ENCODE measurements around the gene SLC28A3.

SLC28A3 gene

DNA sequence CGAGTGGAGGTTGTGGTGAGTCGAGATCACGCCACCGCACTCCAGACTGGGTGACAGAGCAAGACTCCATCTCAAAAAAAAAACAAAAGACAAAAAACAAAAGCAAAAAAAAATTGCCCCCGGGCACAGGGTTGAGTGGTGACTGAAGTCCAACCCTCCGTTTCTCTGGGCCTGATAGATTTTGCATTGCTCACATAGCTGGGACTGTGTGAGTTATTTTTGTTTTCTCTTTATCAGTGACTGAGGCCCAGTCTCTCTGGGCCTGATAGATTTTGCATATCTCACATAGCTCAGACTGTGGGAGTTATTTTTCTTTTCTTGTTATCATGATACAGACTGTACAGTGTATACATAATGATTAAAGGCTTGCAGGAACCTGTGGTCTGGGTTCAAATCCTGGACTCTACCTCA is 2.6 kb upstream of the SLC28A3 start:
- DNase-seq (ENCODE audit: low read depth, low spot score) = peak; percentile 83

DNA sequence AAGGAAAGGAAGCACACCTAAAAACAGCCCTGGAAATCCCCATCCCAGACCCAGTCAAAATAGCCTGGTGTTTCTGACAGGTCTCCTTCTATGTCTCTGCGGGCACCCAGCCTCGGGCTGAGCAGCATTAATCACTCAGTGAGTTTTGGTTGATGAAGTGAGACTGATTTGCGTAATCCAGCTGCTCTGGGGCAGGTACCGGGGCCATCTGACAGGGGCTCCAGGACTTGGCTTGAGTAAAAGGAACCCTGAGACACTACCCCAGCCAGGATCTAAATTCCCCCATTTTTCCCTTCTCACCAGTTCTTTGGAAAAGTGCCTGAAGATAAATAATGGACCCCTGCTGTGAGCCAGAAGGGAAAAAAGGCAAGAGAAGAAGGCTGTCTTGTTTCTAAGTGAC is 596 bp downstream of the SLC28A3 start:
- DNase-seq (ENCODE audit: low read depth, low spot score) = peak; percentile 48

DNA sequence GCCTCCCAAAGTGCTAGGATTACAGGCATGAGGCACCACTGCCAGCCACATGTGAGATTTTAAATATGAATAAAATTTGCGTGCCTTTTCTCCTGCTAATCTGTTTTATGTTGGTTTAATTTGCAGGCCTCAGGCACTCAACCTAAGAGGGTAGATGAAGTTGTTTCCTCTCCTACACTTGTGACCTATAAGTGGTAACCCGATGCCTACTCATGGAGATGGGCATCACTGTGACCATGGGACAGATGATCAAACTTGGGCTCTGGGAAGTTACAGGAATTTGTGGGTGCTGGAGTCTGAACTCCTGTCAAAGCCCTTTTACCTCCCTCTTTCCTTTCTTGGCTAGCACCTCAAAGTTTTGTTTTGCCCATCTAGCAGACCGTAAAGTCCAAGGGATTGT is 1.1 kb downstream of the SLC28A3 start:
- no peak for DNase-seq (ENCODE audit: low read depth, low spot score)

DNA sequence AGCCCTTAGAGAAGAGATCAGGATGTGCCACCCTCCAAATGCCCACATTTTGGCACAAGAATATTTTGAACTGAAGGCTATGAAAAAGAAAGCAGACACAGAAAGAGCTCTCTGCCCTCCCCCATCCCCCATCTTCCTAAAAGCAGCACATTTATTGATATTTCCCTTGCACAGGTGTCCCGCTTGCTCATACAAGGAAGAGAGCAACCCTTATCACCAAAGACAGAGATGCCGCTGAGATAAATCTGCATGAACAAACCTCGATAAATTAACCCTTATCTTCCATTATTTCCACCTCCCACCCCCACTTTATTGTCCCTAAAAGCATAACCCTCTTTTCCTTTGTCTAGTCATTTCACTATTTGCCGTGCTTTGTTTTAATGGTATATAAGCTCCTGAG is 1.8 kb downstream of the SLC28A3 start:
- DNase-seq (ENCODE audit: low read depth, low spot score) = no peak

DNA sequence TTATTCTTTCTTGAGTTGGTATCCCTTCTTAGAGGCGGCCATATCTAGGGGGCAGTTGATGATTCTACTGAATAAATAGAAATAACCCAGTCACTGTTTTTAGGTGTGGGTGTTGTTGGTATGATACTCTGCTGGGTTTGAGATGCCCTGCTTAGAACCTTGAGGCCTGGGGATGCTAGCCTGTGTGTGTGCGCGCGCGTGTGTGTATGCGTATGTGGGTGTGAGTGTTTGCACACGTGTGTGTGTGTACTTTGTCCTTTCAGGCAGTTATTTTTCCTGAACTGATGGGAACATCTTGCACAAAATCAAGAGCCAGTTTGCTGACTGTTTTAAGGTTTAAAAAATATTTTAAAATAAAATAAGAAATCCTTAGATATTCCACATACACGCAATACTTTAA is 3.3 kb downstream of the SLC28A3 start:
- DNase-seq (ENCODE audit: low read depth, low spot score) = no peak

DNA sequence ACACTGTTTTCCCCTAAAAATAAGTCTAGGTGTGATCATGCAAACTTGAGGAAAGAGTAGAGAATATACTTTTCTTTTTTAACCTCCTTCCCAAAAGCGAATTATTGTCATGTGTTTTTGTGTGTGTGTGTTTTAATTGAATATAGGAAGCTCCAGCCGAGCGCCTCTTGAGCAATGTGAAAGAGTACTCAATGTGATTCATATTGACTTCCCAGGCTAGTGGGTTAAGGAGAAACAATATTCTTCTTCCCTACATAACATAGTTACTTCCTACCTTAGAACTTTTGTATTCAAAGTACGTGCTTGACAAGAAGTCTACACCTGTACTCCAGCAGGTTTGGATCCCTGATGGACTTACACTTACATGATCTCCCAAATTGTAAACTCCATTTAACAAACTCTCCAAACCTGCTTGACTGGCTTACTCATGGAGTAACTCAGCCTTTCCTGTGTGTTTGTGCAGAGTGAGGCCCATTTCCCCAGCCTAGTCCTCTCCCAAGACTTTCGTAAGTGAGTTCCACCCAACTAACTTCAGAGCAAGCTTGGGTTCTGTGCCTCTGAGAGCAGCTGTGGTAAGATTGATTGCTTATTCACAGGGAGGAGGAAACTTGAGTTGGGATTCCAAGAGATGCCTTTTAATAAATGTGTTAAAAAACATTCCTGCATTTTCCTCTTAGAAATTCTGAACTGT is 9.3 kb downstream of the SLC28A3 start:
- no peak for DNase-seq (ENCODE audit: low read depth, low spot score)

DNA sequence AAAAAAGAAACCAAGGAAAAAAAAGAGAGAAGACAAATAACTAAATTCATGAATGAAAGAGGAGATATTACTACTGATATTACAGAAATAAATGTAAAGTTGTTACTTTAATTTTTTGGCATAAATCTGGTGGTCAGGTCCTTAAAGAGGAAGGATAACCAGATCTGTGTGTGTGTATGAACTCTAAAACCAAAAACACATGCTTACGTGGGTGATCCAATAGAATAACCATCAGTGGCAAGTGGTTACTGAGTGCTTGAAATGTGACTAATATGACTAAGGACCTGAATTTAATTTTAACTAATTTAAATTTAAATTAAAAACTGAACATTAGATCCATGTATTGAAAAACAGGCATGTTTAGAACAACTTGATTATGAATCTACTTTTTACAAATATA is 10.3 kb downstream of the SLC28A3 start:
- DNase-seq (ENCODE audit: low read depth, low spot score) = no peak

DNA sequence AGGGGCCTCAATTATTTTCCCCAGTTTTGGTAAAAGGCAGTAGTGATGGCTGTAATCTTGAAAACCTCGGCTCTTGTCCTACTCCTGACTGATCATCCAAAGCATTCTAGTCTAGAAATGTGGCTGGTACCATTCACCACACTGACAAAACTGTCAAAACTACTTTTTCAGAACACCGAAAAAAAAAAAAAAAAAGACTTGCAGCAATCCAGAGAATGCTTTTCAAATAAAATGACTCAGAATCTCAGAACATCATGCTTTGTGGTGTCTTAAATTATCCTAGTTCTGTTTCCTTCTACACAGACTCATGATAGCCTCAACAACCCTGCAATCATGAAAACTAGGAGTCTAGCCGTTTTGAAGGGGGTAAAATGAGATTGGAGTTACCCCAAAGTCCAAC is 13.4 kb downstream of the SLC28A3 start:
- peak; percentile 32 for DNase-seq (ENCODE audit: low read depth, low spot score)

DNA sequence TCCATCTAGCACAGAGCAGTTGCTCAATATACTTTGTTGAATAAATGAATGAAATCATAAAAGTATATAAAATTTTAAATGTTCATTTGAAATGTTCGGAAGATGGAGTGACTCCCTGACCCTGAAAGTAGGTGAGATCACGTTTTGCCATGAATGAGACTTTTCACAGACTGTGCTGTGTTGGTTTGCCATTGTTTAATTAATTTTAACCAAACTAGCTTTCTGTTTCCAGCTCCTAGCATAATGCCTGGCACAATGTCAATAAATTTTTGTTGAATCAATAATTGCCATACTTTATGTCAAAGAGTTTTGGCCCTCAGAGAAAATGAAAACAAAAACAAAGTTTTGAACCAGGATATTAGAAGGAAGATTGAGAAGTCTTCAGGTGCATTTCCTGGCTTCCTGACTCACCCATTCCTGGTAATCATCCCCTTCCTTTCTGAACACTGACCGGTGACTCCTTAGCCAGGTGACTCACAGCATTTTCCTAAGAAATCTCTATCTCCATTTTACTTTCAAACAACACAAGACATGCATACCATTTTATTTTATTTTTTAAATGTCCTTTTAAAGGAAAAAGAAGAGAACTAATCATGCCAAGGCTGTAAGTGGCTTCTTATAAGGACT is 15.1 kb downstream of the SLC28A3 start:
- DNase-seq (ENCODE audit: low read depth, low spot score) = no peak

DNA sequence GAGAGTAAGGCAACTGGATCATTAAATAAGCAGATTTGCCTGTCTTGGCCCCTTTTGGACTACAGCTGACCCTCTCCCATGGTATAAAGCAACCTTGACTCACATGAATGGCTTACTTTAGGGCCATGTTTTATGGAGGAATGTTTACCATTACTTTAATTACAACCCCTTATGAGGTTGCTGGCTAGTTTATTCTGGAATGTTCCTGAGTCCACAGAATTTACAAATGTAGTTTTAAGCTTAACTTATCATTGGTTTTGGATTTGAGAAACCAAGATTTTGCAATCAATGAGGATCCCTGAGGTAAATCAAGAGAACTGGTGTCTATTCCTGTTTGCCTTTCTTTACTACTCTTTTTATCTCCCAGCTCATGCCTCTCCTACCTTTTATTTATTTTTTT is 15.7 kb downstream of the SLC28A3 start:
- no peak for DNase-seq (ENCODE audit: low read depth, low spot score)

DNA sequence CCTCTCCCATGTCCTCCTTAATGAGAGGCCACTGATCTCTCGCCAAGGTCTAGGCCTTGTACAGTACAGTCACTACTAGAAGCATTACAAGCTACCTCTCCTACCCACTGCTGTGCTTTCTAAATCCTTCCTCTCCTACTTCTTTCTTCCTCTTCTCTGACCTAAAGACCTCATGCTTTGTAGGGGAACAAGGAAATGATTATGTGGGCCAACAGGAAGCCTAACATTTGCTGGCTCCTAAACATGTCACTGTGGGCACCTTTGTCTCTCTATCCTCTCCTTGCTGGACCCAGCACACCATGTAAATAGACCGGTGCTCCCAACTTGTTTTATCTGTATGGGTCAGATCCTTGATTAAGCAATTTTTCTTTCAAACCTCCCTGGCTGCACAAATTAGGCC is 16.7 kb downstream of the SLC28A3 start:
- no peak for DNase-seq (ENCODE audit: low read depth, low spot score)

DNA sequence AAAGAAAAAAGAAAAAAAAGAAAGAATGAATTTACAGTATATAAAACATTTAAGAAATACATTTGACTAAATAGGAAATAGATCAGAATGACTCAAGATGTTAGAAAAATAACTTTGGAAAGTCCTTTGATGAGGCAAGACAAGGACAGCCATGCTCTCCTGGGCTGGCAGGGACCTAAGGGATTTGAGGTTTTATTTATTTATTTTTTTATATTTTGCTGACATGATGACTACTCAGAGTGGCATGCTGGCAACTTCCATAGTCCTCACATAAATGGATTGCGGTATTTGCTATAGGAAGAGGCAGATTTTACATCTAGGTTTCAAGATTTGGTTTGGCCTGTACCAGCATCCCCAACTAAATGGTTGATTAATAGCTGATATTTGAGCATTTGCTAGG is 17.7 kb downstream of the SLC28A3 start:
- DNase-seq (ENCODE audit: low read depth, low spot score) = no peak

DNA sequence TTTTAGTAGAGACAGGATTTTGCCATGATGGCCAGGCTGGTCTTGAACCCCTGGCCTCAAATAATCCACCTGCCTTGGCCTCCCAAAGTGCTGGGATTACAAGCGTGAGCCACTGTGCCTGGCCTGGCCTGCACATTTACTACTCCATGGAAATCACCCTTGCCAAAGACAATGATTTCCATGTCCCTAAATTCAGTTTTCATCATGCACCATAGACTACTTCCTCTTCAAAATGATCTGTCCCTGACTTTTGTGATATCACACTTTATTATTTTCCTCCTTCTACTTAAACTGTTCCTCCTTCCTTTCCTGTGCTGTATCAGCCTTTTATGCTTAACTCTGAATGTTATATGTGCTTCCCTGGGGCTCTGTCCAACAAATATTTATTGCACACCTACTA is 20.3 kb downstream of the SLC28A3 start:
- no peak for DNase-seq (ENCODE audit: low read depth, low spot score)

DNA sequence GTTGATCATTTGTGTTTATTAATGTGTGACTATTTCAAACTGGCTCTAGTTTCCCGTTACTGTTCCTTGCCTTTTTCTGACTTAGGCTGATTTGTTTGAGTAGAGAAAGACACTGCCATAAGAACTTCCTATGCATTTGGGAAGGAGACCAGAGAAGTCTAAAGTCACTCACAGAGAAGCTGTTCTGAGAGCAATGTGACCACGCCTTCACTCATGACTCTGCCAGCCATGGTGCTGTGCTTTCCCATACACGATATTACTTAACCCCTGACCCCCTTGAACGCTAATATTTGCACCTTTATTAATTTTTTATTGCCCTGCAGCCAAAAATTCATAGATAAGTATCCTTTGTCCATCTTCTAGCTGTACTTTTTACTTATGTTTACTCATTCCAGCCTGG is 20.9 kb downstream of the SLC28A3 start:
- no peak for DNase-seq (ENCODE audit: low read depth, low spot score)

DNA sequence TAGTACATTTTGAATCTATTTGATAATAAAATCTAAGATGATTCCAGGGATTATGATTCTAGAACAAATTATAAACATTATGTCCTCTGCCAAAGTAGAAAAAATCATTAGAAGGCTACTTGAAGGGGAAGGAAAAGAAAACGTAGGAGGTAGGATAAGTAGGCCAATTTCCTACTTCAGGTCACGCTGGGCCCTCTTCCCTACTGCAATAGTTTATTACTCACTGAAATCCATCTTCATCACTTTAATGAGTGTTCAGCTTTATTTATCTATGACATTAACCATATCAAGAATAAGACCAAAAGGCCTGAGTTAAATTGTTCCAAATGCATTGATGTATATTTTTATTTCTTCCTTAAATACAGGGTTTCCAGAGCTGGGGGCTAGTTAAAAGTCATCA is 21.6 kb downstream of the SLC28A3 start:
- DNase-seq (ENCODE audit: low read depth, low spot score) = no peak

DNA sequence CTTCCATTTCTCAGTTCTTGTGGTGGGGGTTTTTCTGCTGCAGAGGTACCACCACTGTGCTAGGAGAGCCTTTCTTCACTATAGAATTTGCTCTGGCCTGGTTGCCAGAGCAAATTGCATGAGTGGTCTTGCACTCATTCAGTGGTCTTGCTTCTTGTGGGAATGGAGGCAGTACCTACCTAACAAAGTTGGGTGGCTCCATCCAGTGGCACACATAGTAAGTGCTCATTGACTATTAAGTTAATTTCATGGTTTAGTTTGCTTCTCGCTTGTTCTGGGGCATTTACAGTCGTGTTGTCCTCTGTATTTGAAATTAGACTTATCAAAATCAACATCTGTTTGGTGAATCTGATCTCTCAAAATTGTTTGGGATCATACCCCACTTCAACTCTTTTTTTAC is 23.0 kb downstream of the SLC28A3 start:
- no peak for DNase-seq (ENCODE audit: low read depth, low spot score)

DNA sequence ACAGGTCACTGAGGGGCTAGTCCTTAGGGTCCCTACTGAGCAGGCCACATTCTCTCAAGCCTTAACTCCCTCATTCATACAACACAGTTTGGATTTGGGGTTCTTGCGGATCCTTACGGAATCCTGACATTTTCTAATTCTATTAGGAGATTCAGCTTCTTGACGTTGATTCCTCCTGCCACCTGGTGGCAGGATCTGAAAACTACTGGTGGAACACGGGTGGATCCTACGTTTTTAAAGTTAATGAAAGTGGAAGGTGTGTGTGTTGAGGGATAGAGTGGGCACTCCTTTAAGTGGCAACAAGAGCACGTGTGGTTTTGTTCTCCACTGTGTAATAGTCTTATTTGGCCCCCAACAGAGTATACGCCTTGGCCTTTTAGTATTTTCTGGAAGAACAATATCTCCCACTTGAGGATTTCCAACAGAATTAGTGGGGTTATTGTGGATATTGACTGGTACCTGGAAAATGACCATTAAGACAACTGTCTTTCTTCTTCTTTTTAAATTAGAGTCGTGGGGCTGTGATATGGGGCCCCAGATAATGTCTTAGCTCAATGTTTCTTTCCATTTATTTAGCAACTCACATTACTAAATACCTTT is 25.2 kb downstream of the SLC28A3 start:
- peak; percentile 84 for DNase-seq (ENCODE audit: low read depth, low spot score)

DNA sequence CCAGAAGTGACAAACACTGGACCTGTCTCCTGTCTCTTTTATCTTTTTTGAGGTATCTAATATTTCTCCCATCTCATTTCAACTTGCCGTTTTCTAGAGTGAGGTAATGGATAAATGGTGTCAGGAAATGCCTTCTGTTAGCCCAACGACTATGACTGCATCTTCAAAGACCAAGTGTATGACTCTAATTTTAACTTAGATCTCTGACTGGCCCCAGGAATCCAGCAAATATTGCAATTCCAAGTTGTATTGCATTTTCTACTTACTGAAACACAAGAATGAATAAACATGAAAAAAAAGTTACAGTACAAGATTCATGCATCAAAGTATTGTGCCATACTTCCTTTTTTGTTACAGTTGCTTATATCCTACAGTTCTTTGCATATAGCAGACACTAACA is 26.3 kb downstream of the SLC28A3 start:
- DNase-seq (ENCODE audit: low read depth, low spot score) = no peak

DNA sequence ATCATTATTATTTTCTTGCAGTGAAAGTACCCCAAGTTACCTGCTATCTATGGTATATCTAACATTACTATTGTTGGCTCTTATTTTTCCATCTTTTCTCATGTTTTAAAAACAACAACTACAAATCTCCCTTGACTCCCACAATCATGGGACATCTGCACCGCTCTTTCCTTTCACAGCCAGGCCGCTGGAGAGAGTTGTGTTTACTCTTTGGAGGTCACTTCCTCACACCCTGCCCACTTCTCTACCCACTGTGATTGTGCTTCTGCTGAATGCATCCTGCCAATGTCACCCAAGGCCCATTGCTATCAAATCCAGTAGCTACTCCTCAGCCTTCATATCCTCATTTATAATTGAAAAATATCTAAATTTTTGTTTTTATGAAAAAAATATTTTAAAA is 29.7 kb downstream of the SLC28A3 start:
- no peak for DNase-seq (ENCODE audit: low read depth, low spot score)

DNA sequence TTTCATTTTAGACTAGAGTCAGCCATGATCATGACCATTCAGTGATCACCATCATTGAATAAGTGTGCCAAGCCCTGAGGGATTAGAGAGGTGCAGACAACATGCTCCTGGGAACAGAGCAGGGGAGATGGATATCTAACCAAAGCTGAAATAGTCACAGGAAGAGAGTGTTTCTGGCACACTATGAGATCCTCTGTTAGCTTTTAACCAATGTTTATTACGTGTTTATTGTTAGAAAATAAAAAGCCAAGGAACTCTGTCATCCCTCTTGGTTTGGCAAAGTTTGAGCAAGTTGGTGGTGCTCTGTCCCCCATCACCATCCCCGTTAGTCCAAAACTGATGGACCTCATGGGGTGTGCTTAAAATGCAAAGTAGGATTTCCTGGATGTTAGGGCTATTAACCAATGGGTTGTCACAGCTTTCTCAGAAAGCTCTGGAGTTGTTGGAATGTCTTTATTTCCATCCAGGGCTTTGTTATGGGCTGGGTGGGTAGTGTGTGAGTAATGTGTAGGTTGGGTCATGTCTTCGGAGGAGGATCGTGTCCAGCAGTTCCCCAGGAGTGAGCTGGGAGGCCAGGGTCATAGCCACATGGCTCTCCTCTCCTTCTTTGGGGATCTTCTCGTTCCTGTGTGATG is 34.9 kb downstream of the SLC28A3 start:
- DNase-seq (ENCODE audit: low read depth, low spot score) = peak; percentile 21

DNA sequence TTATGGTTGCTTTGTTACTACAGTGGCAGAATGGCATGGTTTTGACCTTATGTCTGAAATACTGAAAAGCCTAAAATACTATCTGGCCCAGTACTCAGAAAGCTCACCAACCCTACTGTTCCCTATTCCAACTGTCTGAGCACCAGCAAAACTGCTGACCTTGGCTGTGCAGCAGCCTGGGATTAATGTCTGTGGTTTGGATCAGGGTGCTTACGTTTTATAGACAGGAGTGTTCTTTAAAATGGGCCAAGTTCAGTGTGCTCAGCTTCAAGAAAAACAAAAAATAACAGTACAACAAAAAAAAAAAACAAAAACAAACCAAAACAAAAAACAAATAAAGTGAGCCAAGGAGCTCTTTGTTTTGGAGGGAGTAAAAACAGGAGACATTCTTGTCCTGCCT is 36.4 kb downstream of the SLC28A3 start:
- peak; percentile 73 for DNase-seq (ENCODE audit: low read depth, low spot score)

DNA sequence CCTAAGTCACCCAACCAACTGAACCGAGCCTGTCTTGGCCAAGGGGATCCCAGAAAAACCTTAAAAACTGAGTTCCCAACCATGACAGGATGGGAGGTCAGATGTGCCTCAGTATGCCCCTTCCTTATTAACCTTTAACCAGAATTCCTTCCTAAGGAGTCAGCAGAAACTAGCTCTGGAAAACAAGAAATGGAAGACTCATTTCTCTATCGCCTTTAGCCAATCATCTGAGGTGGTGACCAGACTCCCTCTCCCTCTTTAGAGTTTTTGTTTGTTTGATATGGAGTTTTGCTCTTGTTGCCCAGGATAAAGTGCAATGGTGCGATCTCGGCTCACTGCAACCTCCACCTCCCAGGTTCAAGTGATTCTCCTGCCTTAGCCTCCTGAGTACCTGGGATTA is 37.5 kb downstream of the SLC28A3 start:
- no peak for DNase-seq (ENCODE audit: low read depth, low spot score)

DNA sequence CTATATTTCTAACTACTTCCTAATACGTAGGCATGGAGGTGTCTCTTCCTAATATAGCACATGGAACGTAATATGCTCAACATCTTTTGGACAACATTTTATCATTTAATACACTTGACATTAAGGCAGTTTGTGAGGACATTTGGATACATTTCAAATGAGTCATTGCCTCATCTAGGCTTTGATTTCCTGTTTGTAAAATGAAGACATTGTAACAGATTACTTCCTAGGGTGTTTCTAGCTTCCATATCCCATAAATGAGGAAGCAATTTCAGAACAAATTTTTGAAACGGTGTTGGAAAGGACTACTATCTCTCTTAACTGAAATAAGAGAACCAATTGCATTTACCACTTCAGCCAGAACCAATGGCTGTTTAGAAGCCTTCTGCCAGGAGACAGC is 38.7 kb downstream of the SLC28A3 start:
- DNase-seq (ENCODE audit: low read depth, low spot score) = no peak

Data from astrocyte of the hippocampus (primary cell).